Superior temporal gyrus (tissue), 1 donor: Measurements from ENCODE around the gene ATF6.
A peak's percentile ranks its signal among the peaks of the same experiment; 100 is the strongest.
"Not testable (repeated sequence)": the region's sequence is repeated elsewhere in the genome, so short reads cannot be mapped to it uniquely, and the experiment has no call there.

Experiments used
- DNase-seq: peaks from one replicate; pipeline ENCODE4 v3.0.0-alpha.2; 2016; ENCODE audit errors: extremely low spot score

The ATF6 gene, protein sequence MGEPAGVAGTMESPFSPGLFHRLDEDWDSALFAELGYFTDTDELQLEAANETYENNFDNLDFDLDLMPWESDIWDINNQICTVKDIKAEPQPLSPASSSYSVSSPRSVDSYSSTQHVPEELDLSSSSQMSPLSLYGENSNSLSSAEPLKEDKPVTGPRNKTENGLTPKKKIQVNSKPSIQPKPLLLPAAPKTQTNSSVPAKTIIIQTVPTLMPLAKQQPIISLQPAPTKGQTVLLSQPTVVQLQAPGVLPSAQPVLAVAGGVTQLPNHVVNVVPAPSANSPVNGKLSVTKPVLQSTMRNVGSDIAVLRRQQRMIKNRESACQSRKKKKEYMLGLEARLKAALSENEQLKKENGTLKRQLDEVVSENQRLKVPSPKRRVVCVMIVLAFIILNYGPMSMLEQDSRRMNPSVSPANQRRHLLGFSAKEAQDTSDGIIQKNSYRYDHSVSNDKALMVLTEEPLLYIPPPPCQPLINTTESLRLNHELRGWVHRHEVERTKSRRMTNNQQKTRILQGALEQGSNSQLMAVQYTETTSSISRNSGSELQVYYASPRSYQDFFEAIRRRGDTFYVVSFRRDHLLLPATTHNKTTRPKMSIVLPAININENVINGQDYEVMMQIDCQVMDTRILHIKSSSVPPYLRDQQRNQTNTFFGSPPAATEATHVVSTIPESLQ

DNA sequence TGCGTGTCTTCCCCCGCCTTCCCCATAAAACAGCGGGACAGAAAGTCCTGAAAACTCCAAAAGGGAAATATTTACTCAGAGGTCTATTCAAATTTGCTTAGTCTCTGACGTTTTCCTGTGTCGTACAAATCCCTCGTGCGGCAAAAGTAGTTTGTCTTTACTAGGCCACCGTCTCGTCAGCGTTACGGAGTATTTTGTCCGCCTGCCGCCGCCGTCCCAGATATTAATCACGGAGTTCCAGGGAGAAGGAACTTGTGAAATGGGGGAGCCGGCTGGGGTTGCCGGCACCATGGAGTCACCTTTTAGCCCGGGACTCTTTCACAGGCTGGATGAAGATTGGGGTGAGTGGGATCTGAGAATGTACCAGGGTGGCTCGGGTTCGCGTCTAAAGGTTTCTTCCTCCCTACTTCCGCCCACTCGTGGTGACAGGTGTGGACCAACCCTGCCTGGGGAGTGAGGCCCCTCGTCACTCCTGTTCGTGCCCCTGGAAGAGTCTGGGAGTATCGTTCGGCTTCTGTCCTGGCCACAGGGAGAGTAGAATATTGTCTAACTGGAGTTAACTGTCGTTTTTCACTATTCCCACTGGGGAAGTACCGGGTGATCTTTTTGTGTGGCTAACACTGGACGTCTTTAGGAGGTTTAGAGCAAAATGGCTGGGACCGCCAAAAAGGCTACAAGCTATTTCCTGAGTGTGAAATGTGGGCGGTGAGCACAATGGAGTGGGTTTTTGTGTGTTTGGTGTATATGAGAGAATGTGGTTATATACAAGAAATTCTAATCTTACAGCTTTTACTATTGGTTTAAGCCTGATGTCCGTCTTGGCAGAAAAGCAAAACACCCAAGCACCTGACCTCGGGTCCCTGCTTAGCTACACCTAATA, at the start of gene ATF6:
Gene ATF6, plus strand, starts transcription at position 219 of the 880 bp plus-strand sequence. Its CDS starts 41 bp downstream, at position 260.
- peak; percentile 94 for DNase-seq

DNA sequence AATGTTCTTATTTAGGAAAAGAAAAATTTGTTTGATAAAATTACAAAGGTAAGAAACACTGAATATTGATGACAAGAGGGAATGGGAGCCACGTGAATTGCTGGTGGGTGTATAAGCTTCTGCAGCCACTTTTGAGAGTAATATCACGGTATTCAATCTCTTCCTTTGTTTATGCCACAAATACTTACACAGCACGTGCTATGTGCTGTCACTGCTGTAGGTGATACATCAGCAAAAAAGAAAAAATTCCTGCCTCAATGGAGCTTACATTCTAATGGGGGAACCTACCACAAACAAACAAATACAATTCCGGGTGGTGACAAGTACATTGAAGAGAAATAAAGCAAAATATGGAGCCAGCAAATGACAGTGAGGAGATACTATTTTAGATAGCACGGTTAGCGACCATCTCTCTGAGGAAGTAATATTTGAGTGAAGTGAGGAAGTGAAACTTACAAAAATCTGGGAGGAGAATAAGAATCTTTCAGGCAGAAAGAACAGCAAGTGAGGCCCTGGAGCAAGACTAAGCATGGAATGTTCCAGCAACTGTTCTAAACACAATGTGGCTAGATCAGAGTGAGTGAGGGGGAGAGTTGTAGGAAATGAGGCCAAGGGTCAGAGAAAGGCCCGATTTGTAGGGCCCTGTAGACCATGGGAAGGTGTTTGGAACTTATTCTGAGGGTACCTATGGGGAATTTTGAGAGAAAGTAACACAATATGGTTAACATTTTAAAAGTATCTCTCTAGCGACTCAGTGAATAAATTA, 47.4 kb upstream of the ATF6 start:
- DNase-seq = no peak

DNA sequence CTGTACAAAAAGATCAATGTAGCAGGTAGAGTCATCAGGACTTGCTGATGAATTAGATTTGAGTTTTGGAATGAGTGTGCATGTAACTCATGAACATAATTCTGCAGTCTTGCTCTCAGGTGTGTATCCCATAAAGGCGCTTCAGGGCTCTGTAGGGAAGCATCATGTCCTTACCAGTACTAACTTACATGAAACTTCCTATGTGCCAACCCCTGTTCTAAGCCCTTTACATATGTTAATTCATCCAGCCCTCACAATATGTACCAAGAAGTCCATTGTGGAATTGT, 46.9 kb upstream of the ATF6 start:
- no peak for DNase-seq

DNA sequence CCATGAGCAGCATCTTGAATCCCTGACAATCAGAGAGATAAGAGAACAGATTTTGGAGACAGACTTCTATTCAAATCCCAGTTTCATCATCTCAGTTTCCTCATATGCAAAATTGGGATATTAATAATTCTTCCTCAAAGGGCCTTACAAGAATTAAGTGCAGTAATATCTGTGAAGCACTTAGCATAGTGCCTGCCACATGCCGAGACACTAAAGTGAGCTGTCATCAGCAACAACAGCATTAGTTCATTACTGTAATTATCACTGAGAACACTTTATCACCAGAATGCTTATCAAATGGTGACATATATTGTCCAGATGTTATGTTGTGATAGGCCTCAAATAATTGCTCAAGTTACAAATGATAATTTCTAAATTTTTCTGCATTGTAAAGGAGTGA, 45.7 kb upstream of the ATF6 start:
- no peak for DNase-seq

DNA sequence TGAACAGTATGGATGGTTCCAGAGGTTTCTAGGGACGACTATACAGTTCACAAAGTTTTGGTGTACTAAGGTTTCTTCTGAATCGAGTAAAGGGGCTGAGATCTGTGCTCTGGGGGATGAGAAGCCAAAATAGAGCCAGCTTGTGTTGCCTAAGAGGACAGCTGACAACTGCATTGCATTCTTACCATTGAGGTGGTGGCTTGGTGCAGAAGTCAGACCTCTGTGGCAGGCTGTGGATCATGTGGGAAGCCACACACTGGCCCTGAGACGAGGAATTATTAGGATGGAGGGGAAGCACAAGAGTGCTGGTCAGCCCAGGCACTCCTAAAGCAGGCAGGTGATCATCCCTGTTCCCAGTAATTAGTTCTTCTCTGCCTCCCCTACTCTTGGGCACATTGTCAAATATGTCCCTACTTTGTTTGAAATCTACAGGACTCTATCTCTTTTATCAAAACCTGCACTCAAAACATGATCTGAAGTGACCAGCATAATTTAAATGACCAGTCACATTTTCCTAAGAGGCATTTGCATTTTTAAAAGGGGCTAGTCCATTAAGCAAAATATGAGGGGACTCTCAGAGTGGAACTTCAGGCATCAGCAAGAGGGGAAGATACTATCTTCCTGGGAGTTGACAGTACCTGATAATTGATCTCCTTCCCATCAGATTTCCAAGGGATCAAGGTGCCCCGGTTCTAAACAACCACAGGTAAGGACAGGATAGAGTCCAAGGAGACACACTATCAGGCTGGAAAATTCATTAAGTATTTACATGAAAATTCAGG, 45.0 kb upstream of the ATF6 start, which contains the start of gene FCRLB:
Gene FCRLB, plus strand, starts transcription at position 589 of the 782 bp plus-strand sequence. CDS start 1,129 bp downstream, outside the sequence.
- no peak for DNase-seq

DNA sequence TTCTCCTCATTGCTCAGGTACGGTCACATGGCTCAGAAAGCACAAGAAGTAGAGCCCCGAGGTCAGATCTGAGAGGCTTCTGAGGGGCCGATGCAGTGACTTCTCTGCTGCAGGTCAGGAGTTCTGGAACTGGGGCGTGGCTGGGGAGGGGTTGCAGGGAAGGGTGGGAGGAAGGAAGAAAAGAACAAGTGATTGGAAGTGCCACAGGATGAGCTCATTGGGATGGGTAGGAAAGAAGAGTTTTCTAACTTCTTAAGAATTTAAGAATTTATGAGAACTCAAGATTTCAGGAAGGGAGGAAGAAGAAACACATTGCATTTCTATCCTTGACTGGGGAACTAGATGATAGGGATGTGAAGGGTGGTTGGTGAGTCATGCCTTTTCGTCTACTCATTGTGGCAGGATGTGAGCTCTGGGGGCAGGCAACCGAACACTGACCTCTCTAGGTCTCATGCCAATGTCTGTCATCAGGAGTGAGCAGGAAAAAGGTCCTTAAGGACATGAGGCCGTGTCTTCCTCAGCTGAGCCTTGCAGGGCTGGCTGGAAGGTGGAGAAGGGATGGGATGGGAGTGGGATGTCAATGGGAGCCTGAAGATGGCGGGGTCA, 44.3 kb upstream of the ATF6 start:
- no peak for DNase-seq

DNA sequence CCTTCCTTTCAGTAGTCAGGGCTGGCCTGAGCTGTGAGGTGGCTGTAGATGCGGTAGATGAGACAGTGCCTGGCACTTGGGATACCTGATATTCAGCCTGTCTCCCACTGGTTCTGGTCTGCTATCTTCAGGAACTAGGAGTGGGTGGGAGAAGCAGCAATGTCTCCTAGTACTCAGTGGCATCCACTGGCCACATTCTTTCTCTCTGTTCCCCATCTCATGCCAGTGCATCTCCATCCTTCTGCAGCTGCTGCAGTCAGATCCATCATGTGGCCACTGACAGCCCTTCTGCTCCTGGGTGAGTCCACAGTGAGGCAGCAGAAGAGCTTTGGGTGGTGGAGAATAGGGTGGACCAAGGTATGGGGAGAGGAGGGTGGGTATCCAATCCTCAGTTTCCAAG, 43.7 kb upstream of the ATF6 start:
- no peak for DNase-seq

DNA sequence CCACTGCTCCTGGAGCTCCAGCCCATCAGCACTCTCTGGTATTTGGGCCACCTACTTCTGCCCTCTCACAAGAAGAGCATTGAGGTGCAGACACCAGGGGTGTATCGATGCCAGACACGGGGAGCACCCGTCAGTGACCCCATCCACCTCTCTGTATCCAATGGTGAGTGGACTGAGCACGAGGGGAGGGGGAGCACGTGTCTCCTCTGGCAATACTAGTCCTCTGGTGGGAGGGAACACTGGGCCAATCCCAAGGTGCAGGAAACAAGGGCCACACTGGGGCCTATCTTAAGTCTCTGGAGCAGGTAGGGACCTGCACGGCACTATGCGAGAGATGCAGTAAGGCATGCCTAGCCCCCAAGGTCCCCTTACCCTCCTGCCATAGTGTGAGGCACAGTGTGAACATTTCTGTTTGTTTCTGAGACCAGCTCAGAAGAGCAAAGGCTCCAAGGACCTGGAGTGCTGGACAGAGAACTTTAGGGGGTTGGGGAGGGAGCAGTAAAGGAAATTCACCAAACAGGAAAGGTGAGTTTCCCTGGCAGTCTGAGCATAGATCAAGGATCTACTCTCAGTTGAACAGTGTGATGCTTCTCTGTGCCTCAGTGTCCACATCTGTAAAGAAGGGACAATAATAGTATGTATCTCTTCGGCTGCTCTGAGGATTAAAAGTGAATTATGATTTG, 42.5 kb upstream of the ATF6 start:
- no peak for DNase-seq

DNA sequence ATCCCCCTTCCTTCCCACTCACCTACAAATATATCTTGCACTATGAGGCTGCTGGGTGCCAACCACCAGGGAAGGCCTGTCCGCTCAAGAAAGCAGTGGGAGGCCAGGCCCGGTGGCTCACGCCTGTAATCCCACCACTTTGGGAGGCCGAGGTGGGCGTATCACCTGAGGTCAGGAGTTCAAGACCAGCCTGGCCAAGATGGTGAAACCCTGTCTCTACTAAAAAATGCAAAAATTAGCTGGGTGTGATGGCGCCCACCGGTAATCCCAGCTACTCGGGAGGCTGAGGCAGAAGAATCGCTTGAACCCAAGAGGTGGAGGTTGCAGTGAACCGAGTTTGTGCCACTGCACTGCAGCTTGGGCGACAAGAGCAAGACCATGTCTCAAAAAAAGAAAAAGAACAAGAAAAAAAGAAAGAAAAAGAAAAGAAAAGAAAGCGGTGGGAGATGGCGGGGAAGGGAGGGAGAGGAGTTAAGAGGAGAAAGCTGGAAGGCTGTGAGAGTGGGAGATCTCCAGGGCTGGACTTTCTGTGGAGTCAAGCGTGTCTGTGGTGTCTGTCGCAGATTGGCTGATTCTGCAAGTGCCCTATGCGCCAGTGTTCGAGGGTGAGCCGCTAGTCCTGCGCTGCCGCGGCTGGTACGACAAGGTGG, 40.7 kb upstream of the ATF6 start:
- DNase-seq = not testable (repeated sequence)

DNA sequence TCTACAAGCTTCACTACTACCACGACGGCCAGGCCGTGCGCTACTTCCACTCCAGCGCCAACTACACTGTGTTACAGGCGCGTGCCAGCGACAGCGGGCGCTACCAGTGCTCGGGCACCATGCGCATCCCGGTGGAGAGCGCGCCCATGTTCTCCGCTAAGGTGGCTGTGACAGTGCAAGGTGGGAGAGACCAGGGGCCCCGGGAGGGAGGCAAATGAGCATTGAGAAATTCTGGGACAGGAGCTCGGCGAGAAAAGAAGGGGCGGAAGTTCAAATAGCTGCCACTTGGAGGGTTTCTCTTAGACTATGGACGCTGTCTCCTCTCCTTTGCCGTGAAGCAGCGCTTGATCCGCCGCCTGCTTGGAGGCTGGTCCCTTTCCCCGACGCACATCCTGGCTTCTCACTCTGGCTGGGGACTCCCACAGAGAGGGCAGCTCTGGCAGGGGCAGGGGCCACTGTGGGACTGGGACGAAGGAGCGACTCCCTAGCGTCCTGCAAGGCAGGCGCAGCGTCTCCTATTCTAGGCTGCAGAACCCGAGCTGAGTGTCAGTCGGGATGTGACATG, 40.1 kb upstream of the ATF6 start:
- DNase-seq = peak; percentile 50

DNA sequence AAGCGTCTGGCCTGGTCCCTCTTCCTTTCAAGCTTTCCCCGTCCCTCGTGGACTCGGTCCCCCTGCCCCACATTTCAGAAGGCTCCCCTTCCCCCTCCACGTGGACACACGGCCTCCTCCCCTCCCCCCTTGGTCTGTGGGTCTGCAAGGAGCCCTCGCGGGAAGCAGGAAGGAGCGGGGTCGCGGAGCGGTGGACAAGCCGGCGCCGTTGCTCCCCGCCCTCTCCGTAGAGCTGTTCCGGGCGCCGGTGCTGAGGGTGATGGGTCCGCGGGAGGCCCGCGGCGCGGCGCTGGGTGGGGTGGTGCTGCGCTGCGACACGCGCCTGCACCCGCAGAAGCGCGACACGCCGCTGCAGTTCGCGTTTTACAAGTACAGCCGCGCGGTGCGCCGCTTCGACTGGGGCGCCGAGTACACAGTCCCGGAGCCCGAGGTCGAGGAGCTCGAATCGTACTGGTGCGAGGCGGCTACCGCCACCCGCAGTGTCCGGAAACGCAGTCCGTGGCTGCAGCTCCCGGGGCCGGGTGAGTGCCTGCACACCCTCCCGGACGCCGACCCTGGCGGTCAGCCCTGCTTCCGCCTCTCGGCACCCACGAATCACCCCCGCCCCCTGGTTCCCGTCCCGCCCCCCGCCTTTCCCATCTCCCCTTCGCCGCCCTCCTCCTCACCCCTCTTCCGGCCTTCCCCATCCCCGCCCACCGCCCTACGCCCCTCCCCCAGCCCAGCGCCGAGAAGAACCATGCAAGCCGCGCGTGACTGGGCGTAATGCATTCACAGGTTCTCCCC, 39.5 kb upstream of the ATF6 start:
- peak; percentile 33 for DNase-seq

DNA sequence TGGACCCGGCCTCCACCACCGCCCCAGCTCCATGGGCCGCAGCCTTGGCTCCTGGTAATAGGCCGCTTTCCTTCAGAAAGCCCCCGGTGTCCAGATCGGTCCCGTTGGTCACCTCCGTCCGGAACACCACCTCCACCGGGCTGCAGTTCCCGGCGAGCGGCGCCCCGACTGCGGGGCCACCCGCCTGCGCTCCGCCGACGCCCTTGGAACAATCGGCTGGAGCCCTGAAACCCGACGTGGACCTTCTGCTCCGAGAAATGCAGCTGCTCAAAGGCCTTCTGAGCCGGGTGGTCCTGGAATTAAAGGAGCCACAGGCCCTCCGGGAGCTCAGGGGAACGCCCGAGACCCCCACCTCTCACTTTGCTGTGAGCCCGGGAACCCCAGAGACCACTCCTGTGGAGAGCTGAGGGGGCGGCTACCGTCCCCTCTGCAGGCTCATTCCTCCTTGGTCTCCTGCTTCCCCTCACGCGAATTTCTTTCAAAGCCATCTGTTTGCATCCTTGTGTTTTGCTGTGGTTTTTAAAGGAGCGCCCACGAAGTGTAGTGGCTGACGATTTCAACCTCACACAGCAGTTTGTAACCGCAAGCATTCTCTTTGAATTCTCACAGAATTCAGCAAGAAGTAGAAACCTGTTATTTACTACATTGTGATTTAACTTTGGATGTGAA, 38.7 kb upstream of the ATF6 start:
- DNase-seq = peak; percentile 31

DNA sequence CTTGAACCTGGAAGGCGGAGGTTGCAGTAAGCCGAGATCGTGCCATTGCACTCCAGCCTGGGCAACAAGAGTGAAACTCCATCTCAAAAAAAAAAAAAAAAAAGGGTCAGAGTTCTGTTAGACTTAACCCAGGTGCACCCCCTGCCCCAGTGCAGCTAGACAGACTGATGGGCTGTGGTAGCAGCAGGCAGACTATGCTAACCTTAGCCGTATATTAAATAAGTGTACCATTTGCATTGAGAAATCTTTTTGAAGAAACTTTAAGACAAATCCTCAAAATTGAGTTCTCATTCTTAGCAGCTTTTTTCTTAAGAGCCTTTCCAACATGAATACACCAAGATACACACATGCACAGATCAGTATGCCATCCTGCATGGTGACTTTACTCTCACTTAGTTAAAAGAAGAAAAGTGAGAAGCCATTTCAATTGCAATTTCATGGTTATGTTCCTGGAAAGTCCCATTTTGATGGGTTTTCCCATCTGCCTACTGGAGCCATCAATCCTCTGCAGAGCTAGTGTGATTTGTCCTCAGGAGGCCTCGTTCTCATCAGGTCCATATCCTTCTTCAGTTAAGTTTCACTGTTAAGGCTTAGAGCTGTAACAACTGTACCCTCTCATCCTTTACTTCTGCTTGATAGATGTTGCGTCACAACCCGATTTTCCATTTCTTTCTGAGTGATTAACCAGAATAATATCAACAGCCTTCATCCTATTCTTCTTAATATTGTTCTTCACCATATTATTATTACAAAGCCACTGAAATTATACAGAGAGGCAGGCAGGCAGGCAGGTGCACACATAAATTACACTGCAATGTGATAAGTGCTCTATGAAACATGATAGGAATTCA, 37.5 kb upstream of the ATF6 start:
- DNase-seq = no peak

DNA sequence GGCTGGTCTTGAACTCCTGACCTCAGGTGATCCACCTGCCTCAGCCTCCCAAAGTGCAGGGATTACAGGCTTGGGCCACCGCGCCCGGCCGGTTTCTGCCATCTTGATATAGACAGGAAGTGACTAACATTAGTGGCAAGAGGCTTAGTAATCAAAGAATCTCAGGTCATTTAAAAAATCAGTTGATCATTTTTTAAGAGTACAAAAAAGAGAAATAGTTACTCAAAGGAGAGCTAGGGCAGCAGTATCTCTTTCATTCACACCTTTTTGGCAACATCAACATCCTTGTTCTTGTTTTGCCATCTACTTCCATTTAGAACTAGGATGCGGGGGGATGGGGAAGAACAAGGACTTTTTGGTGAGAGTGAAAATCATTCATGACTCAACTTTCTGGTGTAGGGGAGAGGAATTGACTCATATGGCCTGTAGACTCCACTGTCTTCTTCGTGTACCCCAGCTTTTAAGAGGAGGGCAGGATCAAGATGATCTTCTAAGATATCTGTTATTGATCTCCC, 36.0 kb upstream of the ATF6 start:
- DNase-seq = no peak

DNA sequence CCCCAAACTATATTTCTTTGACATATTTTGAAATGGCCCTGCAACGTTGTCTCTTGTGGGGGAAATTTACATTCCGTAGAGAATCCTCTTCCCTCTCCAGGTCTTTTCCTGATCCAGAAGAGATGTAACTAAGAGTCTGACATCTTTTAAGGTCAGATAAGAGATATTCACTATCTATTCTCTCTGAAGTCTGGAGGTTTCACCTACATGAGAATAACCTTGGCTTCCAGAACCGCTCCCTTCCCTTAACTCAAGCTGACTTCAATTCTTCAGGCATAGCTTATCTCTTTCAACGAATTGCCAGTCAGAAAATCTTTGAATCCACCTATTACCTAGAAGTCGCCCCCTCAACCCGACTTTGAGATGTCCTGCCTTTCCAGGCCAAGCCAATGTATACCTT, 34.9 kb upstream of the ATF6 start:
- no peak for DNase-seq

DNA sequence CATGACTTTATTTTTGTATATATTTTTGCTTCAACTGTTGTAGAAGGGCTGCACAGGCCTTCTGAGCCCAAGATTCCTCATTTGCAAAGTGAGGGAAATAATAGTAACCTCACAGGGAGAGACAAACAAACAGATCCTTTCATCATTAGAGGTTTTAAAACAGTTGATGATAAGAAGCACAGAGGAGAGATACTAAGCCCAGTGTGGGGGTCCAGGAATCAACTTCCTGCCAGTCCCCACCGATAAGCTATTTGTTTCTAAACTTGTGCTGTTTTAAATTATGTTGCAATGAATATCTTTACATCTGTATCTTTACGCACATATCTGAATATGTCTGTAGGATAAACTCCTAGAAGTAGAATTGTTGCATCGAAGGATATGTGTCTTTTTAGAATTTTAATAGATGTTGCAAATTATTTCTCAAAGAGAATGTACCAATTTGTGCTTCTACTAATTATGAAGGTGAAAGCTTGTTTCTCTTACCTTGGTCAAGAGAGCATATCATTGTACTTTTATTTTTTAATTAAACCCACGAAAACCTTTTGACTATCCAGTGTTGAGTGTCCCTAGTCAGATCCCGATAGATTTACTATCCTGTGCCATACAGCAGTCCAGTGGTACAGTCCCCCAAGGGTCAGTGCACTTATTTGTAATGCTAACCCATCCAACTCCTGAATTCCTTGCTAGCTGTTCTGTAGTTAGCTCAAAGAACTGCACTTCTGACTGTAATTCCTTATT, 34.0 kb upstream of the ATF6 start:
- no peak for DNase-seq
